GM13977 (cell line): ENCODE measurements around the gene CHST10.

Source experiments
- DNase-seq: peaks from one replicate; pipeline ENCODE4 v3.0.0; 2012; ENCODE audit warnings: low spot score
- CTCF ChIP-seq: IDR thresholded peaks from 2 replicates; pipeline ENCODE4 v1.5.1; 2012; ENCODE audit warnings: mild to moderate bottlenecking, control low read depth; ENCODE audit not compliant: insufficient read depth; ENCODE audit errors: extremely low read depth, missing control alignments
- in situ Hi-C: fragments of 300-500 bp; cut with MboI; formaldehyde crosslinking; loops from one replicate; pipeline ENCODE4 v1.12.0; 2022; ENCODE audit warnings: low sequenced_read_pairs, low pct_unique_long_range_greater_than_20kb, mixed read lengths, inconsistent platforms; ENCODE audit not compliant: unreplicated experiment

The CHST10 gene

GRCh38 chr2:100417711-100418124, 250 bp upstream of the CHST10 start:
- no peak for TF ChIP-seq CTCF
- DNase-seq: no peak
- in situ Hi-C loops: no loop called here

- no peak for TF ChIP-seq CTCF
- no peak for DNase-seq
- in situ Hi-C loops: no loop called here
Measured at GRCh38 chr2:100416397-100416934, 1.0 kb downstream of the CHST10 start.

- in situ Hi-C loops: no loop called here
- DNase-seq: no peak
- TF ChIP-seq CTCF: no peak
Measured at GRCh38 chr2:100413571-100413970, 3.9 kb downstream of the CHST10 start.

- TF ChIP-seq CTCF: no peak
- DNase-seq: no peak
- in situ Hi-C loops: no loop called here
Measured at GRCh38 chr2:100412881-100413321, 4.6 kb downstream of the CHST10 start.

DNA sequence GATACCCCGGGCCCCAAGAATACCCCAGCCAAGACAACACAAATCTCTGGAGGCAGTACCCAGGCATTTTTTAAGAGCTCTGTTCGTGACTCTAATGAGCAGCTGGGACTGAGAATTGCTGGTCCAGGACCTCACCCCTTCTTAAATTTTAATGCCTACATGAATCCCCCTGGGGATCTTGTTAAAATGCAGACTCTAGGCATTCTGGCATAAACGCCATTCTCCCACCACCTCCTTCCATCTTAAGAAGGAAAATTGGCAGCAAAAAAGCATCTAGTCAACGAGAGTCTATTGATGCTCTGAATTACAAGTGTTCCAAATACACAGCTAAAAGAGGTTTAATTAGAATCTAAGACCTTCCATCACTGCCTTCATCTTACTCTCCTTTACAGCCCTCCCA, 5.0 kb downstream of the CHST10 start:
- no peak for DNase-seq
- in situ Hi-C loops: no loop called here
- TF ChIP-seq CTCF: no peak

- no peak for TF ChIP-seq CTCF
- in situ Hi-C loops: no loop called here
- no peak for DNase-seq
Measured at GRCh38 chr2:100411841-100412292, 5.6 kb downstream of the CHST10 start.

- in situ Hi-C loops: no loop called here
- TF ChIP-seq CTCF: no peak
- DNase-seq: no peak
Measured at GRCh38 chr2:100409975-100410647, 7.4 kb downstream of the CHST10 start.
